CD8-positive, alpha-beta T cell (primary cell): ENCODE results near the gene LARP1B. TPM values are rescaled to one million over a fixed set of nuclear protein-coding genes. Genes with fewer than 3 reads are reported as not detected.

Source experiments
- total RNA-seq, 46 experiments: library from RNA in 2 of 46; stranded (reverse) in 2 of 46; gene quantifications; one replicate each; pipeline ENCODE4 v1.2.3 and lab custom pipeline; 2021 to 2026

The LARP1B gene
- total RNA-seq, 2 experiments from 2014 or later = 10.0 to 10.1 TPM

Other genes with a start within 250 kb of the LARP1B start
- gene PLK4, start 180.4 kb upstream of the LARP1B start, total RNA-seq = 1 to 10 TPM; 4.5 to 5.9 TPM
- 10 to 100 TPM; 26.1 to 27.1 TPM for gene MFSD8, start 96.1 kb upstream of the LARP1B start, total RNA-seq
- gene ABHD18, start 95.9 kb upstream of the LARP1B start, total RNA-seq = 10 to 100 TPM; 13.3 to 13.5 TPM
- 100 to 1,000 TPM; 167 to 183 TPM for gene PGRMC2, start 226.5 kb downstream of the LARP1B start, total RNA-seq